Measurements from ENCODE around the gene PIAS2. TPM values are rescaled to one million over a fixed set of nuclear protein-coding genes. Genes with fewer than 3 reads are reported as not detected.

PIAS2 gene
- total RNA-seq, 4 donors from 2014 or later, result 16.3 to 42.1 (median 24.3) TPM

DNA sequence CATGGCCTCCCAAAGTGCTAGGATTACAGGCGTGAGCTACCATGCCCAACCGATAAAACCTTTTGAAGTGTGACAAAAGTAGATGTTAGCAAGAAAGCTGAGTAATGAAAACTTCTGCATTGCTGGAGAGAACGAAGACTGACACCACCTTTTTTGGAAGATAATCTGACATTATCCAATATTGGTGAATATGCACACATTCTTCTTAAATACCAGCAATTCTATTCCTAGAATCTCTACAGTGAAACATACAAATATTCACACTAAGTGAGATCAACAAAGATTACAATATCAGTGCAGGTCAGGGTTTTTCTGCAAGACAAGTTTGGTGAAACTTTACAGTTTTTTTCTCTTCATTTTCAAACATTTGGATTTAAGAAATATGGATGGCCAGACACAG, 7.8 kb downstream of the PIAS2 start:
- Histone ChIP-seq H3K4me1 (peaks cover 0 to 5% (median 0%) of the 10 kb centered on the region in 4 donors), H3K36me3 (no peaks in the 10 kb centered on the region), H3K4me3 (no peak overlapping the region), H3K27ac (no peak overlapping the region), H3K9me3 (no peaks in the 10 kb centered on the region), H3K27me3 (no peaks in the 10 kb centered on the region)
- DNase-seq, result no peak
- TF ChIP-seq, protein P1, sequence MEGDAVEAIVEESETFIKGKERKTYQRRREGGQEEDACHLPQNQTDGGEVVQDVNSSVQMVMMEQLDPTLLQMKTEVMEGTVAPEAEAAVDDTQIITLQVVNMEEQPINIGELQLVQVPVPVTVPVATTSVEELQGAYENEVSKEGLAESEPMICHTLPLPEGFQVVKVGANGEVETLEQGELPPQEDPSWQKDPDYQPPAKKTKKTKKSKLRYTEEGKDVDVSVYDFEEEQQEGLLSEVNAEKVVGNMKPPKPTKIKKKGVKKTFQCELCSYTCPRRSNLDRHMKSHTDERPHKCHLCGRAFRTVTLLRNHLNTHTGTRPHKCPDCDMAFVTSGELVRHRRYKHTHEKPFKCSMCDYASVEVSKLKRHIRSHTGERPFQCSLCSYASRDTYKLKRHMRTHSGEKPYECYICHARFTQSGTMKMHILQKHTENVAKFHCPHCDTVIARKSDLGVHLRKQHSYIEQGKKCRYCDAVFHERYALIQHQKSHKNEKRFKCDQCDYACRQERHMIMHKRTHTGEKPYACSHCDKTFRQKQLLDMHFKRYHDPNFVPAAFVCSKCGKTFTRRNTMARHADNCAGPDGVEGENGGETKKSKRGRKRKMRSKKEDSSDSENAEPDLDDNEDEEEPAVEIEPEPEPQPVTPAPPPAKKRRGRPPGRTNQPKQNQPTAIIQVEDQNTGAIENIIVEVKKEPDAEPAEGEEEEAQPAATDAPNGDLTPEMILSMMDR (IDR thresholded peaks at IDR 0.05), result no peak
- no peak for TF ChIP-seq POLR2A (IDR thresholded peaks at IDR 0.05)

DNA sequence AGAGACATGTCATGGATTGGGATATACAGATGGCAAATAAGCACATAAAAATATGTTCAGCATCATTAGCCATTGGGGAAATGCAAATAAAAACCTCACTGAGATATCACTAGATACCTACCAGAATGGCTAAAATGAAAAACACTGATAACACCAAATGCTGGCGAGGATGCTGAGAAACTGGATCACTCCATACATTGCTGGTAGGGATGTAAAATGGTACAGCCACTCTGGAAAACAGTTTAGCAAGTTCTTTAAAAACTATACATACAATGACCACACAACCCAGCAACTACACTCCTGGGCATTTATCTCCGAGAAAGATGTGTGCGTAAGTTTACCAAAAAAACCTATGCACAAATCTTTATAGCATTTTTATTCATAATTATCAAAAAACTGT, 13.9 kb downstream of the PIAS2 start:
- Histone ChIP-seq H3K4me1 (no peaks in the 10 kb centered on the region), H3K27ac (no peak overlapping the region), H3K27me3 (no peaks in the 10 kb centered on the region), H3K4me3 (no peak overlapping the region), H3K36me3 (peaks cover 0 to 4% (median 0%) of the 10 kb centered on the region in 3 donors), H3K9me3 (no peaks in the 10 kb centered on the region)
- TF ChIP-seq, protein P1 (IDR thresholded peaks at IDR 0.05), result no peak
- TF ChIP-seq POLR2A (IDR thresholded peaks at IDR 0.05), result no peak
- DNase-seq, result no peak

DNA sequence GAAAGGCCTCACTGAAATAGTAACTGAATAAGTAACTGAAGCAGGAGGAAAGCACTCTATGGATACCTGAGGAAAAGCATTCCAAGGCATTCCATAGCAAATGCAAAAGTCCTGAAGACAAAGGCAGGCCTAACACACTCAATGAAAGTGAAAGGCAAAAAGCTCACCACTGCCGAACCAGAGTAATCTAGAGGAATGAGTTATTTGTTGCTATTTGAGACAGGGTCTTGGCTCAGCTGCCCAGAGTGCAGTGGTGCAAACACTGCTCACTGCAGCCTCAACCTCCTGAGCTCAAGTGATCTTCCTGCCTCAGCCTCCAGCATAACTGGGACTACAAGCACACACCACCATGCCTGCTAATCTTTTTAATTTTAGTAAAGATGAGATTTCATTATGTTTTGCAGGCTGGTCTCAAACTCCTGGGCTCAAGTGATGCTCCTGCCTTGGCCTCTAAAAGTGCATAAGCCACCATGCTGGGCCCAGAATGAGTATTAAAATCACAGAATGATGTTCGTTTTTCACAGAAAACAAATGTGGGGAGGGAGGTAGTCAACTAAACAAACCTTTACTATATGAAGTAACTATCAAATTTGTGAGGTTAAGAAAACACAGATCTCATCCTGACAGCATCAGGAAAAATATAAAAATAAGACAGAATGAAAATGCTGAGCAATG, 17.9 kb downstream of the PIAS2 start:
- DNase-seq, result no peak
- TF ChIP-seq POLR2A (IDR thresholded peaks at IDR 0.05), result no peak
- H3K27ac ChIP-seq, result no peak overlapping the region
- no peaks in the 10 kb centered on the region for H3K4me1 ChIP-seq
- no peak overlapping the region for H3K4me3 ChIP-seq
- H3K27me3 ChIP-seq, result no peaks in the 10 kb centered on the region
- H3K9me3 ChIP-seq, result no peaks in the 10 kb centered on the region
- peaks cover 0 to 4% (median 0%) of the 10 kb centered on the region in 3 donors for H3K36me3 ChIP-seq

DNA sequence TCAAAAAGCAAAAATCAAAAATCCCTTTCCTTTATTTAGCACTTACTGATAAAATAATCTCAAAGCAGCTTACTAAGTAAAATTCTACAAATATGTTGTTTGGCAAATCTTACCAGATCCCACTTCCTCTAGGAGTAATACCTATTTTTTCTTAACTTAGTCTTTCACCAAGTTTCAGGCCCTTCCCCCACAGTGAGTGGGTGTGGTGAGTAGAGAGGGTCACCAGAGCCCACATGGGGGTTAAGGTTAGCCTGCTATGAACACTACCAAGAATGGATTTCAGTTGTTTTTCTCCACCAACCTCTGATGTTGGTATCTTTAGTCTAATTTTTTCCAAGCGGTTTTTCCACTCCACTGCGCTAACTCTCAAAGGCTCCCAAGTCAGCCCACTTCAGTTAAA, 23.2 kb downstream of the PIAS2 start:
- no peak for DNase-seq
- TF ChIP-seq POLR2A (IDR thresholded peaks at IDR 0.05), result no peak
- TF ChIP-seq, protein P1 (IDR thresholded peaks at IDR 0.05), result no peak
- Histone ChIP-seq H3K4me3 (no peak overlapping the region), H3K9me3 (no peaks in the 10 kb centered on the region), H3K27me3 (no peaks in the 10 kb centered on the region), H3K36me3 (peaks cover 0 to 15% (median 0%) of the 10 kb centered on the region in 3 donors), H3K4me1 (no peaks in the 10 kb centered on the region), H3K27ac (no peak overlapping the region)

DNA sequence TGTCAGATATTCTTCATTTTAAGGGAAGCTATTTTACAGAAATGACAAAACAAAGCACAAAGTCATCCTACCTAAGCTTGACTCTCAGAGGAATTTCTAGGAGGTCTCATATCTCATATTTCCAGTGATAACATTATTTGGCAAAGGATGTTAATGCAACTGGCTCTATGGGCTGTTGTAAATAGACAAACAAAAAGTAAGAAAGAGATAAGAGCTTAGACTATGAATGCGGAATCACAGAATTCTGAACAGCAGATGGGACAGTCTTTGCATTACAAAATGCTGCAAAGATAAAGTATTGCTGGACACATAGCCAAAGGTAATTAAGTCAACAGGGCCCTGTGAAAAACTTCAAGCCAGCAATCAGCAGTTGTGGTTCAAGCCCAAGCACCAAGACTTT, 23.9 kb downstream of the PIAS2 start:
- H3K4me3 ChIP-seq, result no peak overlapping the region
- no peaks in the 10 kb centered on the region for H3K9me3 ChIP-seq
- no peaks in the 10 kb centered on the region for H3K27me3 ChIP-seq
- TF ChIP-seq, protein P1 (IDR thresholded peaks at IDR 0.05), result no peak
- TF ChIP-seq POLR2A (IDR thresholded peaks at IDR 0.05), result no peak
- no peak for DNase-seq
- no peak overlapping the region for H3K27ac ChIP-seq
- no peaks in the 10 kb centered on the region for H3K4me1 ChIP-seq
- H3K36me3 ChIP-seq, result peaks cover 0 to 23% (median 0%) of the 10 kb centered on the region in 3 donors

DNA sequence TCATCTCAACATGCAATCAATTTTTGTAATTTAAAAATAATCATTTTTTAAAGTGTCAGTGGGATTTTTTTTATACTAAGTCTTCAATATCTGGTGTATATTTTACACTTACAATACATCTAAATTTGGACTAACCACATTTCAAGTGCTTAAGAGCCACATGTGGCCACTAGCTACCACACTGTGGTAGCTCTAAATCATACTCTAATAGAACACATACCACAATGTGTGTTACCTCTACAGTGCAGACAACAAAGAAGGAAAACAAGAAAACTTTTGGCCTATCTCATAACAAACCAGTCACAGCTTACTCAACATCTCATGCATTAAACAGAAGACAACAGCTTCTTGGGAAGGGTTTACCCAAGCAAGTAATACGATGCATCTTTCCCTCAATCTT, 24.5 kb downstream of the PIAS2 start:
- DNase-seq, result no peak
- no peaks in the 10 kb centered on the region for H3K4me1 ChIP-seq
- no peak overlapping the region for H3K27ac ChIP-seq
- H3K27me3 ChIP-seq, result no peaks in the 10 kb centered on the region
- TF ChIP-seq, protein P1 (IDR thresholded peaks at IDR 0.05), result no peak
- no peak overlapping the region for H3K4me3 ChIP-seq
- no peaks in the 10 kb centered on the region for H3K9me3 ChIP-seq
- peaks cover 0 to 26% (median 0%) of the 10 kb centered on the region in 3 donors for H3K36me3 ChIP-seq

Measured in Peyer's patch (tissue), 4 donors.